ENCODE measurements around the gene STPG4. TPM values are rescaled to one million over a fixed set of nuclear protein-coding genes. Genes with fewer than 3 reads are reported as not detected.

STPG4 gene
- total RNA-seq, 1 donor from 2014 or later, result not detected

- no peak for DNase-seq (ENCODE audit: extremely low read depth, low read depth, low spot score)
Observed at GRCh38 chr2:47074691-47075090, 80.4 kb downstream of the STPG4 start.

DNA sequence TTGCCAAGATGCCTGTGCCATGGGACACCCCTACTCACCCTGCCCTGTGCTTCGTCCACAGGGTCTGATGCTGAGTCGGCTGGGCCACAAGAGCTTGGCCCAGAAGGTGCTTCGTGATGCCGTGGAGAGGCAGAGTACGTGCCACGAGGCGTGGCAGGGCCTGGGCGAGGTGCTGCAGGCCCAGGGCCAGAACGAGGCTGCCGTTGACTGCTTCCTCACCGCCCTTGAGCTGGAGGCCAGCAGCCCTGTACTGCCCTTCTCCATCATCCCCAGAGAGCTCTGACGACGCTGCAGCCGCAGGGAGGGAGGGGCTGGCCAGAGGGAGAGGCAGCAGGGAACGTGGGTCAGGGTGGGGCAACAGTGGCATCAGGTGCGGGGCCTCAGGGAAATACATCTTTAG is 81.5 kb downstream of the STPG4 start:
- DNase-seq (ENCODE audit: extremely low read depth, low read depth, low spot score), result no peak

GRCh38 chr2:47073217-47073616 is 81.9 kb downstream of the STPG4 start:
- no peak for DNase-seq (ENCODE audit: extremely low read depth, low read depth, low spot score)

DNA sequence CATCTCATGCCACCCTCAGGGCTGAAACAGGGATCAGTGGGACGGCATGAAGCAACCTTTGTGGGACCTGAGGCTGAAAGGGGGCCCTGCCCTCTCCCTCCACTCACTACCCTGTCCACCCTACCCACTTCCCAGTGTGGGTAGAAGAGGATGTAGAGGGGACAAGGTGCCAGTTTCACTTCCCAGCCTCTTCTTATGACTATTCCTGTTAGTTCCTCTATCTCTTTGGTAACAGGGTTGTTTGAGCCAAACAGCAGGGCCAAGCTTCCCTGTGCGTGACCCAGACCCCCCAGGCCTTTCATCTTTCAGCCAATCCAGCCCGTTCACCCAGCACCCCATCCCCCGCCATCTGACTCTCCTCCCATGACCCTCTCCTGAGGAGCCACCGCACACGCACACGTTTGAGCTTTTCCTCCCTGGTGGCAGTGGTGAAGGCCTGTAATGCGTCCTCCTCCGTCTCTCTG is 82.3 kb downstream of the STPG4 start:
- DNase-seq (ENCODE audit: extremely low read depth, low read depth, low spot score), result no peak

- no peak for DNase-seq (ENCODE audit: extremely low read depth, low read depth, low spot score)
Observed at GRCh38 chr2:47072018-47072691, 83.0 kb downstream of the STPG4 start.

DNA sequence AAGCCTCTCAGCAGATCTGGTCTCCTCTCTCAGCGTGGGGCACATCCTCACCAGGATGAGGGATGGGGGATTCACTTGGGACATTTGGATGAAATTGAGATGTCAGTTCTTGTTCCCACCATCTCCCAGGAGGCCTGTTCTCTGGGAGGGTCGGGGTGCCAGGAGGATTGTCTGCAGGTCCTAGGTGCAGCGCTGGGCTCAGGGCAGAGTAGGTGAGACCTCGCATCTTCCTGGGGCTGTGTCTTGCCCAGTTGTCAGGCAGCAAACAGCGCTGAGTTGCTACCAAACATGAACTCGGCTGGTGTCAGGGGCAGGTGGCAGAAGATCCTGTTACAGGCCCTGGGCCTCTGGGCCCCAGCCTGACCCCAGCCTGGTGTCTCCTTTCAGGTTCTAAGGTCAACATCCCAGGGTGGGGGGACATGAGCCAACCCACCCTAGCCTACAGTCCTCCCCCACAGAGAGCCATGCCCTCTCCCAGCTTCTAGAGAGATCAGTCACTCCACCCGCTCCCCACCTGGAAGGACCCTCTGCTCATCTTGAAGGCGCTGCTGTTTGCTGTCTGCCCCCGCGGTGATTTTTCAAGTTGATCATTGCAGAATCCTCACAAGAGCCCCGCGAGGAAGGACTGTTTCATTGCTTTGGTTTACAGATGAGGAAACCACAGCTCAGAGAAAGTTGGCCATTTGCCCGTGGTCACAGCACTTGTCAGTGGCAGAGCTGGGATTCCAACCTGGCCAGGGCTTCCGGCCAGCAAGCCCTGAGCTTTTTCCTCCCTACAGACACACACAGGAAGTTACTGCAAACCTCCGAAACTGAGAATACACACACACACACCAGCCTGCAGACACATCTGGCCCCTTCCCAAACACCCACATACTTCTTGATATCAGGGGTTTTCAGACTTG is 83.9 kb downstream of the STPG4 start:
- DNase-seq (ENCODE audit: extremely low read depth, low read depth, low spot score), result no peak

- no peak for DNase-seq (ENCODE audit: extremely low read depth, low read depth, low spot score)
Observed at GRCh38 chr2:47070155-47070919, 84.8 kb downstream of the STPG4 start.

DNA sequence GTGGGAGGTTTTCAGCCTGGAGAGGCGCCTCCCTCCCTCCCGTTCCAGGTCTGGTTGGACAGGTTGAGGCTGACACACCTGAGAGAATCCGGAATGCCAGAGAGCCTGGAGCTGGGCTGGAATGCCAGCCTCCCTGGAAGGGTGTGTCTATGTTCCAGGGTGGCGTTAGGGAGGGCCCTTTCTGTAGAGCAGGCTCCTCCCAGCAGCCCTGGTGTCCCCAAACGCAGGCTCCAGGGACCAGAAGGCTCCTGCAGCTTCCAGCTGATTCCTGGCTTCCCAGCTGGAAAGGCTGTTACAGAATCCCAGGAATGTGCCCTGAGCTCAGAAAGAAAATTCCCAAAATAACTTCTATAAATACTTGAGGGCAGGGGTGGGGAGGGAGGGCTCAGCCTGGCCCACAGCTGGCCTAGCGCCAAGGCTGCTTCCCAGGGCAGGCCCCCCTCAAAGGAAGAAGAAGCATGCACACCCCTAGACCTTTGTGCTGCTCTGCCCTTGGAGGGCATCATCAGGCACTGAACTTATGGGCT is 85.4 kb downstream of the STPG4 start:
- DNase-seq (ENCODE audit: extremely low read depth, low read depth, low spot score), result no peak

GRCh38 chr2:47068981-47069627 is 86.0 kb downstream of the STPG4 start:
- no peak for DNase-seq (ENCODE audit: extremely low read depth, low read depth, low spot score)

GRCh38 chr2:47067788-47068407 is 87.2 kb downstream of the STPG4 start:
- DNase-seq (ENCODE audit: extremely low read depth, low read depth, low spot score), result no peak

GRCh38 chr2:47065771-47066380 is 89.2 kb downstream of the STPG4 start:
- no peak for DNase-seq (ENCODE audit: extremely low read depth, low read depth, low spot score)

DNA sequence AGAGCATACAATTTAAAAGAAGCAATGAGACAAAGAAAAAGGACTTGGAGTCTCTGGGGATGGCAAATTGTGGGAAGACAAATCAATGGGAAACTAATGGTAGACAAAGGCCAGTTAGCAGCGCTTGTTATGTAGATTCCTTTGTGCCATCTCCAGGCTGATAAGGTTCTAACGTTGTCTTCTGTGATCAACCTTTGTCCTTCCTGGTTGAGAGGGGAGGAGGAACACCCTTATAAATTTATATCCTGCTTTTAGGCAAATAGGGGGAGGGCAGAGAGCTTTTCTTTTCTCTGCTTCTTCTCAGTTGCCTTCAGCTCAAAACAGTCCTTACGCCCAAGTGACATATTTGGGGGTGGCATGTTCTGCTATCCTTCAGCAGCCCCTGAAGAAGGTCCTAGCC is 89.8 kb downstream of the STPG4 start:
- no peak for DNase-seq (ENCODE audit: extremely low read depth, low read depth, low spot score)

DNA sequence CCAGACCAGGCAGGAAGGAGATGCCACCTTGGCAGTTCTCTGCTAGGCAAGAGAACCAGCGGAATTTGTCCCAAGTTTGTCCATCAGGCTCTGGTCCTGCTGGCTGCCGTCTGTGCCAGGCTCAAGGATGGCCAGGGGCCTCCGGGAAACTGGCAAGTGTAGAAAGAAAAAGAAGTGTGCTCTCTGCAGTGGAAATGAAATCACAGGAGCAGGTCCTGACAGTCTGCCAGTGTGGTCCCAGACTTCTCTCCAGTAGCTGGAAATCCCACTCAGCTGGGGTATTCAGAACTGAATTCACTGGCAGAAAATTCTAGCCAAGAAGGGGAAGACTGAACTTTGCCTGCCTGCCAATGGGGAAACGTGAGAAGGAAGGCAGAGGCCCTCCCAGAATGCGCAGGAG is 91.0 kb downstream of the STPG4 start:
- DNase-seq (ENCODE audit: extremely low read depth, low read depth, low spot score), result no peak

- no peak for DNase-seq (ENCODE audit: extremely low read depth, low read depth, low spot score)
Observed at GRCh38 chr2:47063538-47063930, 91.6 kb downstream of the STPG4 start.

DNA sequence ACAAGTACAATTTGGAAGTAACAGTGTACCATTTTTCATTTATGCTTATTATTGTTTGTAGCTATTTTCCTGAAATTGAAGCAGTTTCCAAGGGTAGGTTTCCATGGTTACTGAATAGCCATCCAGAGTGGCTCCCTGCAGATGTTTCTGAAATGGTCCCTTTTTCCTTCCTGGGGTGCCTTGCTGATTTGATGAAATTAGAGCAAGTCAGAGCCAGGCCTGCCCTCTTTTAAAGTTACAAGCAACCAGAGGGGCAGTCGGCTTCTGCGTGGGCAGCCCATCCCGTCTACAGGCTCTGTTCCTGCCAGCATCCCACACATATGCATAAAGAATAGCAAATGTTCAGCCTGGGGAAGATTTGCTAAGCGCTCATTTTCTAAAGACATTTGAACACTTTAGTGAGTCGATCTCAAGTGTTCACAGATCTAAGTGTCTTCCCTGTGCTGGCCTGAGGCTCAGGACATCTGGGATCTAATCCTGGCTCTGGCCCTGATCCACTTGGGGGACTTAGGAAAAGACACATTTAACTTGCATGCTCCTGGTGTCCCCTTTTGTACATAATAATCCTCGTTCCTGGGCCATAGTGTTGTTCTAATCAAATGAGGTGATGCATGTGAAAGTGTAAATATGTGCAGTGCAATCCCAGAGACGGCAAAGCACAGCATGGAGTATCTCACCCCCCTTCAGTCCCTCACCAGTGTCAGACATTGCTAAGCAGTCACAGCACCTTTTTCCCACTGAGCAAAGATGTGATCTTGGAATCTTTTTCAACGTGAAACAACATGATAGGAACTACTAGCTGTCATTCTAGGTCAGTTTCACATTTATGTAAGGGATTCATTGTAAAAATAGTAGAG is 92.2 kb downstream of the STPG4 start:
- DNase-seq (ENCODE audit: extremely low read depth, low read depth, low spot score), result no peak

DNA sequence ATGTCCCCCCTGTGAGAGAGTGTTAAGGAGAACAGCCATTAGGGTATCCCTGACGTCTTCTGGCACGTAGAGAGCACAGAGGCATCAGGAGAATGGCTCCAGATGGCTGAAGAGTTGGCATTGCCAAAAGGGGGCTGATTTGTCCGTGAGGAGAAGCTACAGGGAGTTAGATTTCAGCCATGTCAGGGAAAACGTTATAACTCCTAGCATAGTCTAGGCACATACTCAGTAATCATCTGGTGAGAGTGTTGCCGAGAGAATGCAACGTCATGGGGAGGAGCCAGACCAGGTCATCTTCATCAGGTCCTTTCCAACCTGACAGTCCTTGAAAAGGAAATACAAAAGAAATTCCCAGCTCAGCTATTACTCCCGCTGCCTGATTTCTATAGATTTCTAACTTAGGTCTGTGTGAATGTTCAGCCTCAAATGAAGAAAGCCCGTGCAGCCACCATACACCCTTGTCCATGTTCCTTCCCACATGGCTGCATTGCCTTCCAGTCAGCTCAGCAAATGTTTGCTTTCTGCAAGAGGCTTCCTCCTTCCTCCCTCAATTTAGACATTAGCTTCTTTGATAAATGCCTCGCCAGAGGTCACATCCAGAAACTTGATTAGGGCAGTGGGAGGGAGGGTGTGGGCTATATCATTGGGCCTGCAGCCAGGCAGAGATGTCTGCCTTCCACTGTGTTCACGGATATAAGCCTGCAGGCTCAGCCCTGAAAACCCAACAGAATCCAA is 93.0 kb downstream of the STPG4 start:
- DNase-seq (ENCODE audit: extremely low read depth, low read depth, low spot score), result no peak

DNA sequence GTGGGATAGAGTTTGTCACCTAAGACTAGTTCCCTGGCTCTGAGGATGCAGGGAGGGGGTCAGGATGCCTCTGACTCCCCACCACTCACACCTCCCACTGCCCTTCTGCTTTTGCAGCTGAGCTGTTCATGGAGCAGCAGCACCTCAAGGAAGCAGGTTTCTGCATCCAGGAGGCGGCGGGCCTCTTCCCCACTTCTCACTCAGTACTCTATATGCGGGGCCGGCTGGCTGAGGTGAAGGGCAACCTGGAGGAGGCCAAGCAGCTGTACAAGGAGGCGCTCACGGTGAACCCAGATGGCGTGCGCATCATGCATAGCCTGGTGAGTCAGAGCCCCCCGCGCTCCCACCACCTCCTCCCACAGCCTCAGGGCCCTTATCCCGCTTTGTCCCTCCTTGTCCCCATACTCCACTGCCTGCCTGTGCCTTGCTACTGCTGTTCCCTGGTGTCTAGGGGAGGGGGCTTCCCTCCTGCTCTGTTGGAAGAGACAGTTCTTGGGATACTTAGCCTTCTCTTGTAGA is 94.4 kb downstream of the STPG4 start:
- DNase-seq (ENCODE audit: extremely low read depth, low read depth, low spot score), result no peak
